Keratinocyte (primary cell): ENCODE results near the gene MRS2.

Experiments
- EZH2 ChIP-seq: IDR thresholded peaks from one replicate; pipeline ENCODE4 v1.6.1; 2012; ENCODE audit warnings: inconsistent platforms, mild to moderate bottlenecking, low read length, moderate library complexity
- TF ChIP-seq, protein P1 (sequence below), 3 experiments: IDR thresholded peaks in 1 of 3; conservative IDR thresholded peaks in 1 of 3; optimal IDR thresholded peaks in 1 of 3; 2 replicates in 2 of 3; 3 replicates in 1 of 3; pipeline versions ENCODE3 to v1.5.1; 2011; ENCODE audit warnings: low read length in 3 of 3, mild to moderate bottlenecking in 3 of 3, moderate library complexity in 2 of 3, control low read depth in 1 of 3, inconsistent platforms in 1 of 3; ENCODE audit not compliant: insufficient read depth in 2 of 3; ENCODE audit errors: extremely low read depth in 1 of 3

DNA sequence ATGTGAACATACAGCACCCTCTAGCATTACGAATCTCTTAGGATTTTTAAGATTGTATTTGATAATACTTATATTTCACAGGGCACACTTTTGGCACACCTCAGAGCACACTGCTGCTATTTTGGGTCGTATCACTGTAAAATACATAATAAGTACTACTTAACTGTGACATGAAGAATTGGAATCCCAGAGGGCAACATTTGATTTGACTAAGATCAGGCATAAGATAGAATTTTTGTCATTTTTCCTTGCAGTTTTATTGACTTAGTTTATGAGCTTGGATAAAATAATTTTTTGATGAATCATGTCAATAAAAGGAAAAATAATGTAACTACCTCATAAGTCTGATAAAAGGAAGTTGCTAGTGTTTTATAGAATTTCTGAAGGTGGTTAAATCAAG is 22.4 kb downstream of the MRS2 start:
- TF ChIP-seq, protein P1, sequence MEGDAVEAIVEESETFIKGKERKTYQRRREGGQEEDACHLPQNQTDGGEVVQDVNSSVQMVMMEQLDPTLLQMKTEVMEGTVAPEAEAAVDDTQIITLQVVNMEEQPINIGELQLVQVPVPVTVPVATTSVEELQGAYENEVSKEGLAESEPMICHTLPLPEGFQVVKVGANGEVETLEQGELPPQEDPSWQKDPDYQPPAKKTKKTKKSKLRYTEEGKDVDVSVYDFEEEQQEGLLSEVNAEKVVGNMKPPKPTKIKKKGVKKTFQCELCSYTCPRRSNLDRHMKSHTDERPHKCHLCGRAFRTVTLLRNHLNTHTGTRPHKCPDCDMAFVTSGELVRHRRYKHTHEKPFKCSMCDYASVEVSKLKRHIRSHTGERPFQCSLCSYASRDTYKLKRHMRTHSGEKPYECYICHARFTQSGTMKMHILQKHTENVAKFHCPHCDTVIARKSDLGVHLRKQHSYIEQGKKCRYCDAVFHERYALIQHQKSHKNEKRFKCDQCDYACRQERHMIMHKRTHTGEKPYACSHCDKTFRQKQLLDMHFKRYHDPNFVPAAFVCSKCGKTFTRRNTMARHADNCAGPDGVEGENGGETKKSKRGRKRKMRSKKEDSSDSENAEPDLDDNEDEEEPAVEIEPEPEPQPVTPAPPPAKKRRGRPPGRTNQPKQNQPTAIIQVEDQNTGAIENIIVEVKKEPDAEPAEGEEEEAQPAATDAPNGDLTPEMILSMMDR (optimal IDR thresholded peaks at IDR 0.05 in 1 of 3, IDR thresholded peaks at IDR 0.05 in 1 of 3, conservative IDR thresholded peaks at IDR 0.05 in 1 of 3; ENCODE audit: extremely low read depth in 1 of 3, insufficient read depth in 2 of 3, low read length in 3 of 3): no peak
- TF ChIP-seq EZH2: no peak
